Endothelial cell (in vitro differentiated cells): ENCODE data around the gene RBMS3. TPM values are rescaled to one million over a fixed set of nuclear protein-coding genes. Genes with fewer than 3 reads are reported as not detected.

Source experiments
- DNase-seq: peaks from one replicate; pipeline ENCODE4 v3.0.0; 2021; ENCODE audit warnings: low spot score
- H3K27ac Mint-ChIP-seq: one replicate; pipeline ENCODE4 v1.8.0; 2021; ENCODE audit warnings: mixed read lengths, inconsistent platforms; ENCODE audit not compliant: unreplicated experiment
- H3K27me3 Mint-ChIP-seq: one replicate; pipeline ENCODE4 v1.8.0; 2021; ENCODE audit warnings: mild to moderate bottlenecking, moderate library complexity, mixed read lengths, inconsistent platforms; ENCODE audit not compliant: unreplicated experiment
- H3K36me3 Mint-ChIP-seq: one replicate; pipeline ENCODE4 v1.8.0; 2021; ENCODE audit warnings: mild to moderate bottlenecking, low read depth, mixed read lengths, inconsistent platforms; ENCODE audit not compliant: unreplicated experiment
- H3K4me1 Mint-ChIP-seq: one replicate; pipeline ENCODE4 v1.8.0; 2021; ENCODE audit warnings: mild to moderate bottlenecking, mixed read lengths, inconsistent platforms; ENCODE audit not compliant: unreplicated experiment
- H3K4me3 Mint-ChIP-seq: one replicate; pipeline ENCODE4 v1.8.0; 2021; ENCODE audit warnings: mild to moderate bottlenecking, mixed read lengths, inconsistent platforms; ENCODE audit not compliant: unreplicated experiment
- H3K9me3 Mint-ChIP-seq: one replicate; pipeline ENCODE4 v1.8.0; 2021; ENCODE audit warnings: mixed read lengths, inconsistent platforms; ENCODE audit not compliant: unreplicated experiment
- CTCF ChIP-seq: fragments of 200-600 bp; sonication (generic); IDR thresholded peaks from one replicate; pipeline ENCODE4 v1.5.0; 2021; ENCODE audit warnings: antibody characterized with exemption; ENCODE audit not compliant: unreplicated experiment
- total RNA-seq: library from RNA; stranded (reverse); fragmentation: NEBNext Ultra II Directional; extraction: Animal tissue kit (Norgen Biotek cat#: 25700); gene quantifications from one replicate; pipeline ENCODE4 v1.2.1, GENCODE V29; 2021; ENCODE audit not compliant: unreplicated experiment

Gene RBMS3
- total RNA-seq, 1 donor from 2014 or later, result 30.9 TPM

- H3K4me1 Mint-ChIP-seq, result no peaks in the 10 kb centered on the region
- no peak for DNase-seq
- H3K4me3 Mint-ChIP-seq, result no peak overlapping the region
- no peak for TF ChIP-seq CTCF
- no peaks in the 10 kb centered on the region for H3K36me3 Mint-ChIP-seq
- H3K27ac Mint-ChIP-seq, result no peak overlapping the region
- H3K9me3 Mint-ChIP-seq, result no peaks in the 10 kb centered on the region
- no peaks in the 10 kb centered on the region for H3K27me3 Mint-ChIP-seq
Measured at GRCh38 chr3:29746163-29746760, 465.4 kb downstream of the RBMS3 start.

DNA sequence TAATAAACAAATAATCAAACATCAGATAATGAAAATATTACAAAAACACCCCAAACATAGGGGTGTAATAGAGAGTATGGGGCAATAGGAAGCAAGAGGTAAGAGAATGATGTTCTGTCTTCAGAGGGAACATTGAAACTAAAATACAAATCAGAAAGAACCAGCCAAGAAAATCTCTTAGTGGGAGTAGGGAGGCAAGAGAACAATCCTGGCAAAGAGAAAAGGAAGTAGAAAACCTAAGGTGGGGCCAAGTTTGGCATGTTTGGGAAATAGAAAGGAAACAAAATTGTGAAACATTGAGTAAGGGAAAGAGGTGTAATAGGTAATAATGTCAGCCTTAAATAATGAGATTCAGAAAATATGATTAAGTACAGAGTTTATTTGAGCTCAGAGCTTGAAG is 467.1 kb downstream of the RBMS3 start:
- Mint-ChIP-seq H3K4me1 (no peaks in the 10 kb centered on the region), H3K27me3 (no peaks in the 10 kb centered on the region), H3K36me3 (no peaks in the 10 kb centered on the region), H3K27ac (no peak overlapping the region), H3K9me3 (no peaks in the 10 kb centered on the region), H3K4me3 (no peak overlapping the region)
- DNase-seq, result no peak
- no peak for TF ChIP-seq CTCF

DNA sequence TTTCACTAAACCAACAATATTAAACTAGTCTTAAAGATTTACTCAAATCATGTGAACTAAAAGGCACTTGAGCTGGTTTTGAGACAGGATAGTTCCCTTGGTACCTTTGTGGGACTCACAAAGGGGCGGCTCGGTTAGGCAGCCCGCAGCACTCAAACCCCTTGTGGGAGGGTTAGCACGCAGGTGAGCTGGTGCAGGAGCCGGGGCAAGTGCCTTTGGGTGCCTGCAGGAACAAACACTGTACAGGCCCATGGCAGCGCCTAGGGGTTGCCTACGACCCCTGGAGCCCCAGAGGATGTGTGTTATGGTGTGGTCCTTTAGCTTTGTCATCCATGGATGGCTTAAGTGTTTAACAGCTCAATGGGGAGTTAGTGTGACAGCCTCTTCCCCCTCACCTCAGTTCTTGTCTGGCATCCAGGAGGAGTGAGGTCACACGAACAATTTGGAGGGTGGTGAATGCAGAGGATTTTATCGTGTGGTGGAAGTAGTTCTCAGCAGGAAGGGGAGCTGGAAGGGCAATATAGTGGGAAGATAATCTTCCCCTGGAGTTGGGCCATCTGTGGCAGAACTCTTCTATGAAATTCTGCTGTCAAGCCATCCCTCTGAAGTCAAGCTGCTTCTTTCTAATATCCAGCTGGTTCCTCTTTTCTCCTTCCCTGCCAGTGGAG is 470.9 kb downstream of the RBMS3 start:
- H3K4me1 Mint-ChIP-seq, result no peaks in the 10 kb centered on the region
- H3K9me3 Mint-ChIP-seq, result no peaks in the 10 kb centered on the region
- no peaks in the 10 kb centered on the region for H3K27me3 Mint-ChIP-seq
- no peak for DNase-seq
- H3K36me3 Mint-ChIP-seq, result no peaks in the 10 kb centered on the region
- H3K4me3 Mint-ChIP-seq, result no peak overlapping the region
- H3K27ac Mint-ChIP-seq, result no peak overlapping the region
- TF ChIP-seq CTCF, result no peak

DNA sequence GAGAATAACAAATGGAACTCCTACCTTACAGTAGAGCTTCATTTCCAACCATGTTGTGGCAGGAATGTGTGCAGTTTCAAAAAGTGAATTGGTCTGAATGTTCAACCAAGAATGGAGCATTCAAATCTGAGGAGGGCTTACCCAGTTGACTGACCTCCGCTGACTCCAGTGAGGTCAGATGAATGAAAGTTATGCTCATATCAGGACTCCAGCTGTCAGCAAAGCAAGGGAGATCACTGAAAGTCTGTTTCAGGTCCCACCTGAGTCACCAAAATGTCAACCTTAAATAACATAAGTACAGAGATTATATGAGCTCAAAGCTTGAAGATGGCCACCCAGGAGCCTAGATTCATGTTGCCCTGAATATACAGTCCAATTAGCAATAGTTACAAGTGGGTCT is 473.5 kb downstream of the RBMS3 start:
- no peak overlapping the region for H3K4me3 Mint-ChIP-seq
- DNase-seq, result no peak
- TF ChIP-seq CTCF, result no peak
- H3K4me1 Mint-ChIP-seq, result no peaks in the 10 kb centered on the region
- no peak overlapping the region for H3K27ac Mint-ChIP-seq
- no peaks in the 10 kb centered on the region for H3K36me3 Mint-ChIP-seq
- no peaks in the 10 kb centered on the region for H3K9me3 Mint-ChIP-seq
- H3K27me3 Mint-ChIP-seq, result no peaks in the 10 kb centered on the region

DNA sequence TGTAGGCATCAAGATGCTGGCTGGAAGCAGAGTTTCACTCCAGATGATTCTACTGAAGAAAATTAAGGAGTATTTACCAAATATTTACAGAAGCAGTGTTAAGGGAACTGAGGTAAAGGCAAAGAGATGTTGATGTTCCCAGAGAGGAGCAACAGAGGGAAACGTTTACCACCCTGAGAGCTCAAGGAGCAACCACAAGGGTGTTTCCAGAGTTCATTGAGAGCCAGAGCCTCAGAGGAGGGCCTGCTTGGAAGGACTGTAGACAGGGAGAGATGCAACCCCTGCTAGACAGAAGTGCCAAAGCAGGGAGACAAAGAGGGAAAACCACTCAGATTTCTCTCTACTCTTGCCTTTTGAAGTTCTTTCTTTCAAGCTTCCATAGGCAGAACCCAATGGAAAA is 474.5 kb downstream of the RBMS3 start:
- TF ChIP-seq CTCF, result no peak
- Mint-ChIP-seq H3K27me3 (no peaks in the 10 kb centered on the region), H3K4me3 (no peak overlapping the region), H3K36me3 (no peaks in the 10 kb centered on the region), H3K27ac (no peak overlapping the region), H3K9me3 (no peaks in the 10 kb centered on the region), H3K4me1 (peaks cover 7% of the 10 kb centered on the region)
- no peak for DNase-seq
